HG02884 (cell line): ENCODE results near the gene SIM2.

Experiments
- ATAC-seq: cut with Tn5 transposase; IDR thresholded peaks from one replicate; pipeline ENCODE4 v1.9.1; 2021; ENCODE audit warnings: mild to moderate bottlenecking, moderate library complexity; ENCODE audit not compliant: unreplicated experiment

Gene SIM2

DNA sequence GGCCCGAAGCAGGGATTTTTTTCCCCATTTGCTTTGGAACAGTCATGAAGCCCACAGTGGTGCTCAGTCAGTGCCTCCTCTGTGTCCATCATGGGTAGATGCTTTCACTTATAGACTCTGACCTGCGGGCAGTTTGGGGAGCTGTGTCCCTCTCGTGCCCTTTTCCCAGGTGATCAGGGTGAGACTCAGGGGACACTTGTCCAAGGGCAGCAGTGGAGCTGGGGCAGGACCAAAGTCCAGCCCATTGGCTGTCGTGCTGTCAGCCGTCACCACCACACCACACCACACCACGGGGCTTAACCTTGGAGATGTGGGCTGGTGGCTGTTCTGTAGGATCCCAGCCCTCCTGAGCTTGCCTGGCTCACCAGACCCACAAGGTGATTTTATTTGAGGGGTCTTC lies 34.9 kb downstream of the SIM2 start:
- ATAC-seq = no peak

- ATAC-seq = no peak
These were observed 35.7 kb downstream of the SIM2 start for GRCh38 chr21:36734367-36735200.

GRCh38 chr21:36735201-36735515 lies 36.2 kb downstream of the SIM2 start:
- no peak for ATAC-seq

DNA sequence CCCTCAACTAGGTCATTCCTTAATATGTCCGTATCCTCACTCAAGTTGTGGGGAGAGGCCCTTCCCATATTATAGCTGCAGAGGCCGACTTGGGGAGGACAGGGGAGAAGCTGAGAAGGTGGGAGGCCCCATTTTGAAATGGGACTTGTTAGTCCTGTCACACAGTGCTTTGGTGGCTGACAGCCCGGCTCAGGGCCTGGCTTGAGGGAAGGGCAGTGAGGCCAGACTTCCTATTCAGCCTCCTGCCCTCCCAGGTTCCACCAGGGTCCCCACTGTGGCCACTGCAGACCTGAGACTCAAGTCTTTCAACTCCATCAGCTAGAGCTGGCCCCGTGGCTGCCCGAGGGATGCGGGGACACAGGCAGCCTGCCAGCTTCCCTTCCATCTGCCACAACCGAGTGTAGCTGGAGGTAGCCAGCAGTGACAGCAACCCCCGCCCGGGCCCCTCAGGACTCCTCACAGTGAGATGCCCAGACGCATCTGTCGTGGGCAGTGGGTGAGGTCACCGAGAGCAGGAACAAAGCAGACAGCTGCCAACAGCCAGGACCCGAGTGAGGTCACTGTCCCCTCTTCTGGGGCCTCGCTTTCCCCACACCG lies 36.9 kb downstream of the SIM2 start:
- no peak for ATAC-seq

DNA sequence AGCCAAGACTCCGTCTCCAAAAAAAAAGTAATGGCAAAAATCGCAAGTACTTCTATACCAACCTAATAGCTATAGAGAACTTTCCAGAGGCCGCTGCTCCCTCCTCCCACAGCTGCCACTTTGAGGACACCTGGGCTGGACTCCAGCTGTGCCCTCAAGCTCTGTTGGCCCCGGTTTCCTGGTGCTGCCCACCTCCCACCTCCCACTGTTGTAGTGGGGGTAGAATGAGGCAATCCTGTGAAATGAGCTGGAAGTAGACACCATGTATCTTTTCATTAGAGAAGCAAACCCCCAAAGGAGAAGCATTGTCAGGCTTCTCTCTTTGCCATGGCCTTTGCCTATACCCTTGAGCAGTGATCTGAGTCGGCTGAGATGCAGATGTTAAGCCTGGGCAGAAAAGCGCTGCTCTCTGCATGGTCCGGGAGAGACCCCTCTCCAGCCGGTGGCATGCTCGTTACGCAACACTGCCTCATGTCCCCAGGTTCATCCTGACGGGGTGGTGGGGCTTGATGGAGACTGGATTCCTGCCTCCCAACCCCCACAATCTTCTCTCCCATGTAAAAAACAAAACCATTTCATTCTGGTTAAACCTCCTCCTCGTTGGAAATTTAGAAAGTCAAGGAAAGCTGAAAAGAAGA lies 39.7 kb downstream of the SIM2 start:
- ATAC-seq = no peak

- no peak for ATAC-seq
These were observed 42.6 kb downstream of the SIM2 start for GRCh38 chr21:36741506-36741905.

GRCh38 chr21:36743008-36743407 lies 44.1 kb downstream of the SIM2 start:
- no peak for ATAC-seq

GRCh38 chr21:36743446-36743845 lies 44.5 kb downstream of the SIM2 start:
- no peak for ATAC-seq

- ATAC-seq = no peak
These were observed 45.3 kb downstream of the SIM2 start for GRCh38 chr21:36744190-36744559.

DNA sequence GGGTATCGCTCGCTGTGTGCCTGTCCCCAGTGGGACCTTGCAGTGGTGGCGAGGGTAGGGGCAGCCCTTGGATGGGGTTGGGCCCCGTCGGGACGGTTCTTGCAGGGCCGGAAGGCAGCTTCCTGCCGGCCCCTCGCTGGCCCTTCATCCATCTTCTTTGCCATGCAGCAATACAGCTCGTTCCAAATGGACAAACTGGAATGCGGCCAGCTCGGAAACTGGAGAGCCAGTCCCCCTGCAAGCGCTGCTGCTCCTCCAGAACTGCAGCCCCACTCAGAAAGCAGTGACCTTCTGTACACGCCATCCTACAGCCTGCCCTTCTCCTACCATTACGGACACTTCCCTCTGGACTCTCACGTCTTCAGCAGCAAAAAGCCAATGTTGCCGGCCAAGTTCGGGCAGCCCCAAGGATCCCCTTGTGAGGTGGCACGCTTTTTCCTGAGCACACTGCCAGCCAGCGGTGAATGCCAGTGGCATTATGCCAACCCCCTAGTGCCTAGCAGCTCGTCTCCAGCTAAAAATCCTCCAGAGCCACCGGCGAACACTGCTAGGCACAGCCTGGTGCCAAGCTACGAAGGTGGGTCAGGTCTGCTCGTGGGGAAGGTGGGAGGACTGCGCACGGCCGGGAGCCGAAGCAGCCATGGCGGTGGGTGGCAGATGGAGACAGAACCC lies 45.8 kb downstream of the SIM2 start:
- no peak for ATAC-seq

DNA sequence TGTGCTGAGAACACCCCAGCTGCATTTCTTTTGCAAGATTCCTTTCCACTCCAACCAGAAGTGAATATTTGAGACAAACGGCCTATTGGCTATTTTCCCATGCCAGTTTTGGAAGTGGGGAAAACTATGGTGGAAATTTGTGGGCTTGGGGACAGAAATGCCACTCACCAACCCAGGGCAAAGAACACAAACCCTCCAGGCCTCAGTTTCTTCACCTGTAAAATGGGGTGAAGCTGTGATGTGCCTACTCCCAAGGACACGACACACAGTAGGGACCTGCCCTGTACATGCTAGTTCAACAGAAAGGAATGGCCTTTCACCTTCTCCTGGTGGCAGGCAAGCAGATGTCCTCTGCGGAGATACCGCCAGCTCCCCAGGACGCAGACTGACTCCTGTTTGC lies 46.5 kb downstream of the SIM2 start:
- ATAC-seq = no peak

GRCh38 chr21:36747041-36747814 lies 48.3 kb downstream of the SIM2 start:
- no peak for ATAC-seq

DNA sequence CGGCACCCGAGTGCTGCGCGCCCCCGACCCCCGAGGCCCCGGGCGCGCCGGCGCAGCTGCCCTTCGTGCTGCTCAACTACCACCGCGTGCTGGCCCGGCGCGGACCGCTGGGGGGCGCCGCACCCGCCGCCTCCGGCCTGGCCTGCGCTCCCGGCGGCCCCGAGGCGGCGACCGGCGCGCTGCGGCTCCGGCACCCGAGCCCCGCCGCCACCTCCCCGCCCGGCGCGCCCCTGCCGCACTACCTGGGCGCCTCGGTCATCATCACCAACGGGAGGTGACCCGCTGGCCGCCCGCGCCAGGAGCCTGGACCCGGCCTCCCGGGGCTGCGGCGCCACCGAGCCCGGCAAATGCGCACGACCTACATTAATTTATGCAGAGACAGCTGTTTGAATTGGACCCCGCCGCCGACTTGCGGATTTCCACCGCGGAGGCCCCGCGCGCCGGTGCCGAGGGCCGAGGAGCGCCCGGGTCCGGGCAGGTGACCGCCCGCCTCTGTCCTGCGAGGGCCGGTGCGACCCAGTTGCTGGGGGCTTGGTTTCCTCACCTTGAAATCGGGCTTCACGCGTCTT lies 49.0 kb downstream of the SIM2 start:
- no peak for ATAC-seq

DNA sequence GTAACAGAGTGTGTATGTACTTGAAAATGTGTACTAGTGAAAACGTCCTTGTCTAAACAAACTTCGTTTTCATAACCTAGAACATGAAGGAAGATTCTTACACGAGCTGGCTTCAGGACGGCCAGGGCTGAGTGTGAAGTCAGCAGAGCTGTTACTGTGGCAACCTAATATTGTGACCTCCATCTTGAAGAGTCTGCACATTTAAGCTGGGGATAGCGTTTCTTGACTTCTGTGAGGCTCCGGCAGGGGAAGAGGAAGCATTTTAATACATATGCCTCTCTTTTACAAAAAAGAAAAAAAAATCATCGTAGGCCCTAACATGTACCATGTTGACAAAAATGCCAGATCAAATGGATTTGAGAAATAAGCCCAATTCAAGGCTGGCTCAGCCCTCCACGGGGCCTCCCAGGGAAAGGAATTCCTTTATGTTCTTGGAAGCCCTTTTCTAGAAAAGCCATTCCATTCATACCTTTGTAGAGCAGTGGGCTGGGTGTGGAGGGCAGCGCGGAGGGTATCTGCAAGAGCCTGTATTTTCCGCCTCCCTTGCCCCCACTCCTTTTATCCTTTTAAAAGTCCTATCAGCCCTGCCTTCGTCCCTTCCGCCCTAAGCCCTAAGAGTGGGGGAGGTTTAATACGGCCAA lies 51.1 kb downstream of the SIM2 start:
- ATAC-seq = no peak

DNA sequence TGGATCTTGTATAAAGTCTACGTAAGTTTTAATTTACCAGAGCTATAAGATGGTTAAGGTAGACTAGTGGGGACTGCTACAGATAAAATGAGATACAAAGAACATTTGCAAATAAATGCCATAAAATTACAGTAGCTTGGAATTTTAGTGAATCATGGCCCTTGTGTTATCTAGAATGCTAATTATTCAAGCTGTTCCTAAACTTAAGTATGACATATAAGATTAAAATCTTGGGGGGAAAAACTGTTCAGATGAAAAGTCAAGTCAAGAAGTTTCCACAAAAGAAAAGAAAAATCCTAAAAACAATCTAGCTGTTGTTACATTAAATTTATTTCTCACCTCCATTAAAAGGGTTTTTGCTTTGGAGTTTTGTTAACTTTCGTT lies 51.7 kb downstream of the SIM2 start:
- ATAC-seq = no peak

GRCh38 chr21:36751383-36751782 lies 52.5 kb downstream of the SIM2 start:
- no peak for ATAC-seq

- no peak for ATAC-seq
These were observed 54.6 kb downstream of the SIM2 start for GRCh38 chr21:36753556-36753955.

DNA sequence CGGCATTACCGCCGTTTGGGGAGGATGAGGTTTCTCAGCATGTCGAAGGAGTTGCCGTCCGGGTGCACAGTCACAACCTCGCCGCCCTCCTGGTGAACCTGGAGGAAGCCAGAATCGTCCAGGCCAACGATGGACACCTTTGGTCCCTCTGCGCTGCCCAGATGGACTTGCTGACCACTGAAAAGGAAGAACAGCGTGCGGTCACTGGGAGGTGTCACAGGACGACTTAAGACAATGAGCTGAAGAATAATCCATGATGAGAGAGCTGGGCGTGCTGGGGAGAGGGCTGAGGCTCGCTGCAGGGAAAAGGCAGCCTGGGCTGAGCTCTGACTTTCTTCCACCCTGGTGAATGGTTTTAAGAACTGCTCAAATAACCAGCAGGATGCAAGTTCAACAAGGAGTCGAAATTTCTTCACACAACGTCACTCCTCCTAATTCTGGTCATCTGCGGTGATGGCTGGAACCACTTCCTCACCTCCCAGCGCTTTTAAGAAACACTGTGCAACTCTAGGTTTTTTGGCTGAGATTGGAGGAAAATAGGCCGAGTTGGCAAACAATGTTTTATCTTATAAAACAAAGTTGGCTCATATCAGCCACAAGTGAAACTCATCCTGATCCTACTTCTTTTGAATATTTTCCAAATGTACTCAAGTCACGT lies 55.5 kb downstream of the SIM2 start:
- ATAC-seq = no peak

GRCh38 chr21:36756527-36756926 lies 57.6 kb downstream of the SIM2 start:
- no peak for ATAC-seq

- no peak for ATAC-seq
These were observed 58.3 kb downstream of the SIM2 start for GRCh38 chr21:36757196-36757595.
